Hematopoietic multipotent progenitor cell treated with erythropoietin and hydrocortisone succinate and interleukin-3 and kit ligand, for 8 days (in vitro differentiated cells): ENCODE data around the gene TAF12.
"Not testable (repeated sequence)": the region's sequence is repeated elsewhere in the genome, so short reads cannot be mapped to it uniquely, and the experiment has no call there.

ENCODE experiments used
- DNase-seq: peaks from one replicate; pipeline ENCODE4 v3.0.0-alpha.2; 2015

The TAF12 gene

DNA sequence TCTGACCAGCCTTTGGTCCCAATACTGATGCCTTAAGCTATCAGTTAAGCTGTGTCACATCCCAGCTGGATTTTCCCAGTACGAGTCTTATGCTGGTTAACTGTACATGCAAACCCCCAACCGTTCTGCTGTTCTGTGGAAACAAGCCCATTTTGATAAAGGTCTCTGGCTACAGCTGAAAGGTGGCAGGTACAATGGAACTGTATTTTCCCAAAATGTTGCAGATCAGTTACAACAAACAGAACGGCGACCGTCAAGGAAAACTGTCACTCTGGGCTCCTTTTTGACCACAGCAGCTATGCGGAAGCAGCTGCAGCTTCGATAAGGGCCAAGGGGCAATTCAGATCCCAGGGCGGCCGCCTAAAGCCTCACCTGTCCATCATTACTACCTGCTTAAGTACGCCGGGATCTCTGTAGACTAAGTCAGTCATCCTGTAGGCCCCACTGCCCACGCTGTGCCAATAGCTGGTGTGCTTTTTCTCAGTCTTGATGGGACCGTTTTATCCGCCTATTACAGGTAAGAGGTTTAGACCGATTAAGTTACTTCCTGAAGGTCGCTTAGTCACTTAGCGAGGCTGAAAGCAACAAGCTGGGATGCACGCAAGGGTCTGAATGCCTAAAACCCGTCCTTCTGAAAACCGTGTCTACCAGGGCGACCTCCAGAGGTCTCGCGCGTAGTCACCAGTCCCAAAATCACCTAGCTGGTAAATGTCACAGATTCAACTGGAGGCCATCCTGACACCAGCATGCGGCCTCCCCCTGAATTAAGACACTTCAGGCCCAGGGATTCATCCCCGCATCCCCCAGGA is 61.9 kb downstream of the TAF12 start:
- DNase-seq = peak; percentile 64

DNA sequence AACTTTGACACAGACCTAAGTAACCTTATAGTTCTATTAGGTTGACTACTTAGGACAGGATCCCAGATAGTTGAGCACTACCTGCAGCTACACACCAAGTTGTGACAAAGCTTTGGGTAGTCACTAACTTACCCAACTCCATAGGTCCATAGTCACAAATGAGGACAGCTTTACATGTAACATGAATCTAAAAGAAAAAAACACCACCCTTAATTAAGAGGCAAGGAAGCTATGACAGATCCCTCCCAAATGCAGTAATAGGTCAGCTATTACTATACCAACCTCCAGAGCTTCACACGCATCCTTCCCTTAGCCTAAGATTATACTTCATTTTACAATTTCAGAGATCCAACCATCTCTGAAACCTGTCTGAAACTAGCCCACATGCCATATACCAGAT is 63.5 kb downstream of the TAF12 start:
- DNase-seq = no peak

DNA sequence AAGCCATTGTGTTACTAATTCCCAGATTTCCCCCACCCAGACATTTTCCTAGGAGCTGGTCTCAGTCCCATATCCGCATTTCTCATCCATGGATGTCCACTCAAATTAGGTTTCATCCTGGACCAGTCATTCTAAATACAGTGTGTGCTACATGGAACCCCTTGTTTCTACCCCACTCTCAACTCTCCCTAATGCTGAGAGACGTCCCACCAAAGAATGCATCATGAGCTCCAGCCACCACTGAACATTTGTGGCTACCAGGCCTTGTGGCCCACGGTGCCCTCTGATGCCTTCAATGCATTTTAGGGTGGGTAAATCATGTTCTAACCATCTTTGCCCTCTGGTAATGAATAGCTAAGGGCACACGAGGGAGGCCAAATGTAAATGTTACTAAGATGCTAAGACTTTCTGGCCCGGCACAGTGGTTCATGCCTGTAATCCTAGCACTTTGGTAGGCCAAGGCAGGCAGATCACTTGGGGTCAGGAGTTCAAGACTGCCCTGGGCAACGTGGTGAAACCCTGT is 64.1 kb downstream of the TAF12 start:
- no peak for DNase-seq

DNA sequence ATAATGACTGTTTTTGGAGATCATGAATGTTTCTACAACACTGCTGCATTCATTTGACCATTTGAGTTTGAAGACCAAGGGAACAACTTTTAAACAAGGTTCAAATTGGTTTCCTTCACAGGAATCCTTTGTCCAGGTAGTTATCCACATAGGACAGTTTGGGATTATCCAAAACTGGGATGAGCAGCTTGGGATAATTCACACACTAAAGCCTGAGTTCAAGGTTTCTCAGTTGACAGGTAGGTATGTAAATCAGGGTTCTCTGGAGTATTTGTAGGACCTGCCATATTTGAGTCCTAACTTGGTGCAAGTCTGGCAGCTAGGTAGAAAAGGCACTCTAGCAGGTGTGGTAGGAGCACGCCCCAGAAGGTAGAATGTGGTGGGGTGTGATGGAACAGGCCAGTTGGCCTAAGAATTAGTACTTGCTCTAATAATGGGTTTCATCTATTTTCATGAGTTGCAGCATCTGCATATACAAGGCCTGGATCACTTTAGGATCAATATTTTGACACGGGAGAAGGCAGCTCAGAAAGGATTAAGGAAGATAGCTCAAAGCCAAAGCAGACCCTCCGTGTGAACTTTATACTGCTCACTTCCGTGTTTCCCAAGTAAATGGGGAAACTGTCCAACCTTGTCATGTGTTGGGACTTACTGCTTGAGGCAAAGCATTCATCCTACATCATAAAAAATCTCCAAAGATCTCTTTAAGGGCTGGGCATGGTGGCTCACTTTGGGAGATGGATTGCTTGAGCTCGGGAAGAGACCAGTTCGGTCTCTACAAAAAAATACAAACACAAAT is 64.9 kb downstream of the TAF12 start:
- peak; percentile 12 for DNase-seq

DNA sequence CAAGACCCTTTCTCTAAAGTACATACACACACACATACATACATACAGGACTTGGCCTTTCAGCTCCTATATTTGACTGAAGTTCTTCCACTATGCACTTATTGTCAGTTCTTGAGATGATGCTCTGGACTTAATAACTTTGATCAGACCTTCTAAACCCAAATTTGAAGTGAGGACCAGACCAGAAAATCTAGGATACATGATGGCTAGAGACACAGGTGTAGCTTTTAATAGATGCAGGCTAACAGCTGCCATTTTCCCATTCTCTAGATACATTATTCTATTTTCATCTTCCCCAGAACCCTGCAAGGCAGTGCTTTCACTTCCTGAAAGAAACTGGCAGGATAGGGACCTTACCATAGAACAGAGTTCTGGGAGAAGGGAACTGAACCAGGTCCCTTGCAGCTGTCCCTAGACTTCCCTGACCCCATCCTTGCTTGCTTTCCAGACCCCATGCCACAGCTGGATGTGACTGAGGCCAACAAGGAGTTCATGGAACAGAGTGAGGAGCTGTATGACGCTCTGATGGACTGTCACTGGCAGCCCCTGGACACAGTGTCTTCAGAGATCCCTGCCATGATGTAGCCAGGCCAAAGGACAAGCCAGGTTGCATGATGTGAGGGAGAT is 65.7 kb downstream of the TAF12 start:
- peak; percentile 30 for DNase-seq

- DNase-seq = no peak
Measured at GRCh38 chr1:28573564-28573963, 69.3 kb downstream of the TAF12 start.

DNA sequence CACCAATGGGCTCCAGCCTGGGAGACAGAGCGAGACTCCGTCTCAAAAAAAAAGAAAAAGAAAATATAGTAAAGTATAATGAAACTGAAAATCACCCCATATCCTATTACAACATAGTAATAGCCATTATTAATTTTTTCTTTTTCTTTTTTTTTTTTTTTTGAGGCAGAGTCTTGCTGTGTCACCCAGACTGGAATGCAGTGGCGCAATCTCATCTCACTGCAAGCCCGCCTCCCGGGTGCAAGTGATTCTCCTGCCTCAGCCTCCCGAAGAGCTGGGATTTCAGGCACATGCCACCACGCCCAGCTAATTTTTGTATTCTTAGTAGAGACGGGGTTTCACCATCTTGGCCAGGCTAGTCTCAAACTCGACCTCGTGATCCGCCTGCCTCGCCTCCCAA is 70.0 kb downstream of the TAF12 start:
- not testable (repeated sequence) for DNase-seq

DNA sequence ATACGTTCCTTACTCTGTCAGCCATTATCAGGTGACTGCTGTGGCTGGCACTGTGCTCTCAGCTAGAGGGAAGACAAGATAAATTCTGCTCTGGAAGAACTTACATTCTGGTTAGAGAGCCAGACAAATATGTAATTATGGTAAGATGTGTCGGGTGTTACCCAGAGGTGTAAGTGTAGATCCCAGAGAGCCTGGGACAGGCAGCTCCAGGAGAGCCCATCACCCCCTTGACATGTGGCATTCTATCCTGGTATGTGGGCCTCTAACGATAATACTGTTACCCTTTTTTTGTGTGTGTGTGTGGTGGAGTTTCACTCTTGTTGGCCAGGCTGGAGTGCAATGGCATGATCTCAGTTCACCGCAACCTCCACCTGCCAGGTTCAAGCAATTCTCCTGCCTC is 71.0 kb downstream of the TAF12 start:
- no peak for DNase-seq

DNA sequence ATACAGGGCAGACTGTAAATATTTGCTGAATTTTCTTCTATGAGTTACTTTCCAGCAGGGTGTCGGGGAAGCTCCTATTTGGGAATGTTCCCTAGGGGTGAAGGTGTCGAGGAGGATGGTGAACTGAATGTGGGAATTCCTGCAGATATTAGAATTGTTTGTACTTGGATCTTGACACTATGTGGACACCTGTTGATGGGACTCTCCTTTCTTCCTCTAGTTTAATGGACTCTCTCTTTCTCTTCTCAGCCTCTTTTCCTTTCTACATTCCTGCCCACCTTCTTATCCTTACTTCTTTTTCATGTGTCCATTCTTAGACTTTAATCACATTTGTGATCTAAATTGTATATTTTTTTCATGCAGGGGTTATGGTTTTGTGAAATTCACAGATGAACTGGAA is 75.9 kb downstream of the TAF12 start:
- DNase-seq = no peak

DNA sequence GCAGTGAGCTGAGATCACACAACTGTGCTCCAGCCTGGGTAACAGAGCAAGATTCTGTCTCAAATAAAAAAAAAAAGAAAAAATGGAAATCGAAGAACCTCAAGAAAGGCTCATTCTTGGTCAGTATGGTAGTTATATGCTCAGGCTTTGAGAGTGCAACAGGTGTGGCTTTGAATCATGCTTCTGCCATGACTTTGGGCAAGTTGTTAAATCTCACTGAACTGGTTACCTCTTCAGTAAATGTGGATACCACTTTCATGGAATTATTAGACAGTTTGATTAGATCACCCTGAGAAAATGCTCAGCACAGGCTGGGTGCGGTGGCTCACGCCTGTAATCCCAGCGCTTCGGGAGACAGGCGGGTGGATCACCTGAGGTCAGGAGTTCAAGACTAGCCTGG is 77.1 kb downstream of the TAF12 start:
- no peak for DNase-seq

GRCh38 chr1:28565040-28565439 is 77.8 kb downstream of the TAF12 start:
- DNase-seq = no peak

DNA sequence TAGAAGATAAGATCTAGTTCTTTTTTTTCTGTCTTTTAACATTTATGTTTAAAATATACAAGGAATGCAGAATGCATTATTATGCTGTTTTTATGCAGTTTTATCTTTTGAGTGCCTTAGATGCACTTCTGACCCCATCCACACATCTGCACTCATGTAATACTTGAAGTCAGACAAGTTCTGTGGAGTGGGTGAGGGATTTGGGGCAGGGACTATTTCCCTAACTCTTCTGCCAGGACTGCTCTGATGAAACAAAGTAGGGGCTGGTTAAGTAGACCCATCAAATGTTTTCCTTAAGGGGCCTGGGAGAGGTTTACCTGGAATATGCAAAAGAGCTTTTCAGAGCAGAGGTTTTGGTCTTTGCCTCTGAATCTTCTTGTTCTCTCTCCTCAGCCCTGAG is 78.6 kb downstream of the TAF12 start:
- DNase-seq = no peak

DNA sequence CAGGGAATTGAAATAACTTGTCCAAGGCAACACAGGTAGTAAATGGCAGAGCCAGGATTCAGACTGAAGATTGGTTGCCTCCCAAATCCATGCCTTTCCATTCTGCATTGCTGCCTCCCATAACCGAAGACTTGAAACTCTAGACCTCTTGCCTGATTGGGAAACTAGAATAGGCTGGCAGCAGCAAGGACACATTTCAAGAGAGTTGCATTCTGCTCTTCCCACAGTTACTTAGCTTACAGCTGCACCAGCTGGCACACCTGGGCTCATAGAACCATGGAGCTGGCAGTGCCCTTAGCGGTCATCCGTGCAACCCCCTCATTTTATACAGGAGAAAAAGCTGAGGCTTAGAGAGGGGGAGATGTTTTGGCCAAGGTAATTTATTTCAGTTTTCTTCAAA is 82.0 kb downstream of the TAF12 start:
- no peak for DNase-seq
